B cell (primary cell): Measurements from ENCODE around the gene PROCR.
"Not testable (repeated sequence)": the region's sequence is repeated elsewhere in the genome, so short reads cannot be mapped to it uniquely, and the experiment has no call there.

Experiments
- CTCF ChIP-seq: fragments of 200-600 bp; IDR thresholded peaks from one replicate; pipeline ENCODE4 v1.8.0; 2022; ENCODE audit warnings: antibody characterized with exemption, mild to moderate bottlenecking
- EZH2 ChIP-seq: IDR thresholded peaks from 2 replicates; pipeline ENCODE4 v1.6.1; 2012; ENCODE audit warnings: borderline replicate concordance, low read depth, mild to moderate bottlenecking, moderate library complexity, low read length; ENCODE audit not compliant: insufficient read depth, poor library complexity, severe bottlenecking

- TF ChIP-seq CTCF, EZH2: not testable (repeated sequence)
These were observed 21.3 kb downstream of the PROCR start for GRCh38 chr20:35193031-35193791.
